ENCODE results near the gene FNBP1. TPM values are rescaled to one million over a fixed set of nuclear protein-coding genes. Genes with fewer than 3 reads are reported as not detected.

The FNBP1 gene
- polyA plus RNA-seq, 2 of the 4 experiments (the other 2 are of a cell fraction), result 10.6 to 15.6 TPM

DNA sequence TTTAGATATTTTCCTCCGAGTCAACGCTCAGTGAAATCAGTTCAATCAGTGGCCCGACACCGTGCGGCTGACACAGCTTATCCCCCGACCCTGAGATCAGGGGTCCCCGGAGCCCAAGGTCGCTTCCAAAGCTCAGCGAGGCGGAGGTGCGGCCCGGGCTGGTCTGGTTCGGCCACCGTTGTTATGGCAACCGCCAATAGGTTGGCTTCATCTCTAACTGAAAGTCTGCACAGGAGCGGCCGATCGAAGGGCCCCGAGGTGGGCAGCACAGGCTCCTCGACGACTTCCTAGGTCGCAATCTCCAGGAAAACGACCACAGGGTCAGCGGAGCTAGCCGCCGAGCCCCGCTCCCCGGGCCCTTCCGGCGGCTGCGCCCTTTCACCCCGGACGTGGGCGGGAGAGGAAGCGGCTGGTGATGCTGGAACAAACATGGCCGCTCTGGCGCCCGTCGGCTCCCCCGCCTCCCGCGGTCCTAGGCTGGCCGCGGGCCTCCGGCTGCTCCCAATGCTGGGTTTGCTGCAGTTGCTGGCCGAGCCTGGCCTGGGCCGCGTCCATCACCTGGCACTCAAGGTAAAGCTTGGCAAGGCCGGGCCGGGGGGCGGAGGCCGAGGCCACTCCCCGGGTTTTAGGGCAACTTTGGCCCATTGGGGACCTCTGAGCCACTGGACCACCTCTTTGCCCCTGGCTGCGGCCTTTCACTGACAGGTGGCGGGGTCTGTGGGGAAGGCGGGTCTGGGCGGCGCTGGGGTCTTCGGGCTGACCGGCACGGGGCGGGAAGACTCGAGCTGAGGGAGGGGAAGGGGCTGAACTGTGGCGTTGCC lies 10.7 kb upstream of the FNBP1 start, which contains the start of gene GPR107 (continued):
- TF ChIP-seq GATA3 (IDR thresholded peaks at IDR 0.05; ENCODE audit: borderline replicate concordance) (no peak), CBX2 (IDR thresholded peaks at IDR 0.05; ENCODE audit: borderline replicate concordance, low read depth) (no peak), EHF (CRISPR knock-in tag; IDR thresholded peaks at IDR 0.05) (no peak), ESRRA (IDR thresholded peaks at IDR 0.05; ENCODE audit: borderline replicate concordance, low read length) (no peak), KDM5A (IDR thresholded peaks at IDR 0.05) (peak; percentile 73), NPAS2 (CRISPR knock-in tag; IDR thresholded peaks at IDR 0.05; ENCODE audit: borderline replicate concordance) (no peak), HOXA7 (CRISPR knock-in tag; IDR thresholded peaks at IDR 0.05) (no peak), JUNB (IDR thresholded peaks at IDR 0.05) (no peak)
- TF ChIP-seq, protein P1, sequence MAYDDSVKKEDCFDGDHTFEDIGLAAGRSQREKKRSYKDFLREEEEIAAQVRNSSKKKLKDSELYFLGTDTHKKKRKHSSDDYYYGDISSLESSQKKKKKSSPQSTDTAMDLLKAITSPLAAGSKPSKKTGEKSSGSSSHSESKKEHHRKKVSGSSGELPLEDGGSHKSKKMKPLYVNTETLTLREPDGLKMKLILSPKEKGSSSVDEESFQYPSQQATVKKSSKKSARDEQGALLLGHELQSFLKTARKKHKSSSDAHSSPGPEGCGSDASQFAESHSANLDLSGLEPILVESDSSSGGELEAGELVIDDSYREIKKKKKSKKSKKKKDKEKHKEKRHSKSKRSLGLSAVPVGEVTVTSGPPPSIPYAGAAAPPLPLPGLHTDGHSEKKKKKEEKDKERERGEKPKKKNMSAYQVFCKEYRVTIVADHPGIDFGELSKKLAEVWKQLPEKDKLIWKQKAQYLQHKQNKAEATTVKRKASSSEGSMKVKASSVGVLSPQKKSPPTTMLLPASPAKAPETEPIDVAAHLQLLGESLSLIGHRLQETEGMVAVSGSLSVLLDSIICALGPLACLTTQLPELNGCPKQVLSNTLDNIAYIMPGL (CRISPR knock-in tag; IDR thresholded peaks at IDR 0.05; ENCODE audit: borderline replicate concordance), result no peak
- TF ChIP-seq, protein P2, sequence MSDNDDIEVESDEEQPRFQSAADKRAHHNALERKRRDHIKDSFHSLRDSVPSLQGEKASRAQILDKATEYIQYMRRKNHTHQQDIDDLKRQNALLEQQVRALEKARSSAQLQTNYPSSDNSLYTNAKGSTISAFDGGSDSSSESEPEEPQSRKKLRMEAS (IDR thresholded peaks at IDR 0.05), result 0 out of 2 replicates have a peak, but pooled peaks have one; percentile 14

DNA sequence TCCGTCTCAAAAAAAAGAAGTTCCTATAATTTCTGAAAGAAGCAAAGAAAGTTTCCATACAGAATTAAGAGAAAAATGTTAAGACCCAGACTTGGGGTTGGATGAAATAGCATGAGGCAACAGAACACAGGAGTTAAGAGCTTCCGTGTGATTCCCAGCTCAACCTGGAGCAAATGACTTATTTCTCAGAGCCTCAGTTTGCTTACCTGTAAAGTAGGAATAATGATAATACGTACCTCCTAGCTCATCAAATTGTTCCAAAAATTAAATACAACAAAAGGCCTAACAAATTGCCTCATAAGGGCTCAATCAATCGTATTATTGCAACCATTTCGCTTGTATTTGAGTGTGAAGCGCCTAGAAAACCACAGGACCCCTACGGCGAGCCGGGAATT lies 10.1 kb upstream of the FNBP1 start:
- TF ChIP-seq FOSB (CRISPR knock-in tag; IDR thresholded peaks at IDR 0.05) (no peak), PHF8 (IDR thresholded peaks at IDR 0.05; ENCODE audit: borderline replicate concordance, low read depth) (no peak), NPAS2 (CRISPR knock-in tag; IDR thresholded peaks at IDR 0.05; ENCODE audit: borderline replicate concordance) (no peak), HDAC2 (IDR thresholded peaks at IDR 0.05) (peak; percentile 60; the same call in 1 of the 2 replicates), KDM1A (IDR thresholded peaks at IDR 0.05; ENCODE audit: low read depth) (peak; percentile 90)
- H3K4me1 ChIP-seq, result peaks cover 17% of the 10 kb centered on the region
- ChIA-PET CTCF (interaction anchor here (1.5 to 2.1 kb wide), 2 partner anchors 8 to 166 kb away, joined by 3 to 6 read pairs; no protein-coding TSS in a partner anchor), POLR2A (interaction anchor here (1.2 to 2.1 kb wide), 3 partner anchors 9 to 165 kb away, joined by 4 to 28 read pairs (median 4); partner anchors contain the start of gene FNBP1)
- WGBS (ENCODE audit: missing lambda C conversion rate), result 9% methylated on average over 9 of the region's 9 CpGs
- DNase-seq (ENCODE audit: low read depth in 1 of 2, low spot score in 1 of 2) (no peak), ATAC-seq (no peak), FAIRE-seq (no peak)
- peak overlapping the region; percentile 100 for H3K4me2 ChIP-seq
- peak overlapping the region; percentile 92 to 97 for H3K27ac ChIP-seq
- peak overlapping the region; percentile 67 for H3K4me3 ChIP-seq
- H3K9me3 ChIP-seq, result no peaks in the 10 kb centered on the region

DNA sequence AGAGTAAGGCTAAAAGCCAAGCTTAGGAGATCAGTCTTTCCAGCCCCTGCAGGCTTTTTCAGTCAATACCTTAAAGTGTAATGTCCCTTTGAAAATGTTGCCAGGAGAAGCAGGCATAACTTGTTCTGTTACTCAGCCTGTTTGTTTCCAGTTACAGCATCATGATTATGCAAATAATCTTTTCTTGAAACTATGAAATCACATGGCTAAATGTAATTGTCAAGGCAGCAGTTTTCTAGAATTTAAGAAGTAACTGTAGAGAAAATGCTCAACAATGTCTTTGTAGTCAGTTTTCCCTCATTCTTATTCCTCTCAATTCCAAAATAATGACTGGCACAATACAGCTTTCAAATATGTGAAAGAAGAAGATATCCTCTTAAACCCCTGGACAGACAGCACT lies 8.9 kb upstream of the FNBP1 start:
- Histone ChIP-seq H3K9me3 (no peaks in the 10 kb centered on the region), H3K4me2 (peak overlapping the region; percentile 100), H3K27ac (no peak overlapping the region), H3K4me1 (peaks cover 17% of the 10 kb centered on the region), H3K4me3 (no peak overlapping the region)
- ATAC-seq, result no peak
- TF ChIP-seq MAFK (IDR thresholded peaks at IDR 0.05; ENCODE audit: partially characterized antibody) (peak; percentile 53), SMC3 (IDR thresholded peaks at IDR 0.05) (no peak)
- no peak for DNase-seq (ENCODE audit: low read depth in 1 of 2, low spot score in 1 of 2)
- ChIA-PET CTCF (interaction anchor here (0.6 to 1.9 kb wide), 5 partner anchors 10 to 1113 kb away, joined by 3 to 9 read pairs (median 3); partner anchors contain the start of gene FNBP1), POLR2A (no interaction called here)
- no peak for FAIRE-seq

DNA sequence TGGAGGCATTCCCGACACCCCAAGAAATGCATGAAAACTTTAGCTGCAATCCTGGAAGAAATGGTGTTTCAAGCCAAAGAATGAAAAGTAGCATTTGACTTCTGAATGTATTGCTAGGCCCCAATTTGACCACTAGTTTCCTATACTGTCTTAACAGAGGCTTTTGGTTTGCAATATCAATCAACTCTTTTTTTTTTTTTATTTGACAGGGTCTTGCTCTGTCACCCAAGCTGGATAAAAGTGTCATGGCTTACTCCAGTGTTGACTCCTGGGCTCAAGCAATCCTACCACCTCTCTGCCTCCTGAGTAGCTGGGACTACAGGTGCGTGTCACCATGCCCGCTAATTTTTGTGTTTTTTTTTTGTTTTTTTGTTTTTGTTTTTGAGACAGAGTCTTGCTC lies 7.5 kb upstream of the FNBP1 start:
- FAIRE-seq (no peak), ATAC-seq (no peak), DNase-seq (ENCODE audit: low read depth in 1 of 2, low spot score in 1 of 2) (no peak)
- H3K27ac ChIP-seq, result no peak overlapping the region
- ChIA-PET POLR2A (no interaction called here), CTCF (interaction anchor here (0.7 to 1.9 kb wide), 3 partner anchors 8 to 411 kb away, joined by 3 to 9 read pairs (median 3); partner anchors contain the start of gene FNBP1)
- no peak overlapping the region for H3K4me2 ChIP-seq
- peaks cover 17% of the 10 kb centered on the region for H3K4me1 ChIP-seq
- H3K4me3 ChIP-seq, result no peak overlapping the region
- TF ChIP-seq, protein P3, sequence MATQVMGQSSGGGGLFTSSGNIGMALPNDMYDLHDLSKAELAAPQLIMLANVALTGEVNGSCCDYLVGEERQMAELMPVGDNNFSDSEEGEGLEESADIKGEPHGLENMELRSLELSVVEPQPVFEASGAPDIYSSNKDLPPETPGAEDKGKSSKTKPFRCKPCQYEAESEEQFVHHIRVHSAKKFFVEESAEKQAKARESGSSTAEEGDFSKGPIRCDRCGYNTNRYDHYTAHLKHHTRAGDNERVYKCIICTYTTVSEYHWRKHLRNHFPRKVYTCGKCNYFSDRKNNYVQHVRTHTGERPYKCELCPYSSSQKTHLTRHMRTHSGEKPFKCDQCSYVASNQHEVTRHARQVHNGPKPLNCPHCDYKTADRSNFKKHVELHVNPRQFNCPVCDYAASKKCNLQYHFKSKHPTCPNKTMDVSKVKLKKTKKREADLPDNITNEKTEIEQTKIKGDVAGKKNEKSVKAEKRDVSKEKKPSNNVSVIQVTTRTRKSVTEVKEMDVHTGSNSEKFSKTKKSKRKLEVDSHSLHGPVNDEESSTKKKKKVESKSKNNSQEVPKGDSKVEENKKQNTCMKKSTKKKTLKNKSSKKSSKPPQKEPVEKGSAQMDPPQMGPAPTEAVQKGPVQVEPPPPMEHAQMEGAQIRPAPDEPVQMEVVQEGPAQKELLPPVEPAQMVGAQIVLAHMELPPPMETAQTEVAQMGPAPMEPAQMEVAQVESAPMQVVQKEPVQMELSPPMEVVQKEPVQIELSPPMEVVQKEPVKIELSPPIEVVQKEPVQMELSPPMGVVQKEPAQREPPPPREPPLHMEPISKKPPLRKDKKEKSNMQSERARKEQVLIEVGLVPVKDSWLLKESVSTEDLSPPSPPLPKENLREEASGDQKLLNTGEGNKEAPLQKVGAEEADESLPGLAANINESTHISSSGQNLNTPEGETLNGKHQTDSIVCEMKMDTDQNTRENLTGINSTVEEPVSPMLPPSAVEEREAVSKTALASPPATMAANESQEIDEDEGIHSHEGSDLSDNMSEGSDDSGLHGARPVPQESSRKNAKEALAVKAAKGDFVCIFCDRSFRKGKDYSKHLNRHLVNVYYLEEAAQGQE (IDR thresholded peaks at IDR 0.05), result no peak
- TF ChIP-seq KDM1A (IDR thresholded peaks at IDR 0.05; ENCODE audit: low read depth) (no peak), HOXB13 (CRISPR knock-in tag; IDR thresholded peaks at IDR 0.05; ENCODE audit: low read depth) (no peak)
- TF ChIP-seq, protein P4, sequence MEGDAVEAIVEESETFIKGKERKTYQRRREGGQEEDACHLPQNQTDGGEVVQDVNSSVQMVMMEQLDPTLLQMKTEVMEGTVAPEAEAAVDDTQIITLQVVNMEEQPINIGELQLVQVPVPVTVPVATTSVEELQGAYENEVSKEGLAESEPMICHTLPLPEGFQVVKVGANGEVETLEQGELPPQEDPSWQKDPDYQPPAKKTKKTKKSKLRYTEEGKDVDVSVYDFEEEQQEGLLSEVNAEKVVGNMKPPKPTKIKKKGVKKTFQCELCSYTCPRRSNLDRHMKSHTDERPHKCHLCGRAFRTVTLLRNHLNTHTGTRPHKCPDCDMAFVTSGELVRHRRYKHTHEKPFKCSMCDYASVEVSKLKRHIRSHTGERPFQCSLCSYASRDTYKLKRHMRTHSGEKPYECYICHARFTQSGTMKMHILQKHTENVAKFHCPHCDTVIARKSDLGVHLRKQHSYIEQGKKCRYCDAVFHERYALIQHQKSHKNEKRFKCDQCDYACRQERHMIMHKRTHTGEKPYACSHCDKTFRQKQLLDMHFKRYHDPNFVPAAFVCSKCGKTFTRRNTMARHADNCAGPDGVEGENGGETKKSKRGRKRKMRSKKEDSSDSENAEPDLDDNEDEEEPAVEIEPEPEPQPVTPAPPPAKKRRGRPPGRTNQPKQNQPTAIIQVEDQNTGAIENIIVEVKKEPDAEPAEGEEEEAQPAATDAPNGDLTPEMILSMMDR (IDR thresholded peaks at IDR 0.05), result no peak
- H3K9me3 ChIP-seq, result no peaks in the 10 kb centered on the region
- 95% methylated on average over 3 of the region's 3 CpGs for WGBS (ENCODE audit: missing lambda C conversion rate)
